ENCODE data around the gene ZNF486. TPM values are rescaled to one million over a fixed set of nuclear protein-coding genes. Genes with fewer than 3 reads are reported as not detected.
"Not testable (repeated sequence)": the region's sequence is repeated elsewhere in the genome, so short reads cannot be mapped to it uniquely, and the experiment has no call there.

Gene ZNF486
- total RNA-seq, 1 donor from 2014 or later, result 4.4 TPM

DNA sequence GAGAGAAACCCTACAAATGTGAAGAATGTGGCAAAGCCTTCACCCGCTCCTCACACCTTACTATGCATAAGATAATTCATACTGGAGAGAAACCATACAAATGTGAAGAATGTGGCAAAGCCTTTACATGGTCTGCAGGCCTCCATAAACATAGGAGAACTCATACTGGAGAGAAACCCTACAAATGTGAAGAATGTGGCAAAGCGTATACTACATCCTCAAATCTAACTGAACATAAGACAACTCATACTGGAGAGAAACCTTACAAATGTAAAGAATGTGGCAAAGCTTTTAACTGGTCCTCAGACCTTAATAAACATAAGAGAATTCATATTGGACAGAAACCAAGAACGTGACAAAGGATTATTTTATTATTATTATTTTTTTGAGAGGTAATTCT, 30.7 kb downstream of the ZNF486 start:
- Mint-ChIP-seq H3K27me3 (ENCODE audit: low read depth) (no peaks in the 10 kb centered on the region), H3K36me3 (ENCODE audit: low read depth) (peaks cover 40% of the 10 kb centered on the region), H3K4me1 (ENCODE audit: low read depth) (no peaks in the 10 kb centered on the region), H3K27ac (ENCODE audit: unreplicated experiment) (no peak overlapping the region), H3K4me3 (ENCODE audit: unreplicated experiment) (no peak overlapping the region), H3K9me3 (ENCODE audit: low read depth) (peaks cover 41% of the 10 kb centered on the region)
- TF ChIP-seq, protein P1, sequence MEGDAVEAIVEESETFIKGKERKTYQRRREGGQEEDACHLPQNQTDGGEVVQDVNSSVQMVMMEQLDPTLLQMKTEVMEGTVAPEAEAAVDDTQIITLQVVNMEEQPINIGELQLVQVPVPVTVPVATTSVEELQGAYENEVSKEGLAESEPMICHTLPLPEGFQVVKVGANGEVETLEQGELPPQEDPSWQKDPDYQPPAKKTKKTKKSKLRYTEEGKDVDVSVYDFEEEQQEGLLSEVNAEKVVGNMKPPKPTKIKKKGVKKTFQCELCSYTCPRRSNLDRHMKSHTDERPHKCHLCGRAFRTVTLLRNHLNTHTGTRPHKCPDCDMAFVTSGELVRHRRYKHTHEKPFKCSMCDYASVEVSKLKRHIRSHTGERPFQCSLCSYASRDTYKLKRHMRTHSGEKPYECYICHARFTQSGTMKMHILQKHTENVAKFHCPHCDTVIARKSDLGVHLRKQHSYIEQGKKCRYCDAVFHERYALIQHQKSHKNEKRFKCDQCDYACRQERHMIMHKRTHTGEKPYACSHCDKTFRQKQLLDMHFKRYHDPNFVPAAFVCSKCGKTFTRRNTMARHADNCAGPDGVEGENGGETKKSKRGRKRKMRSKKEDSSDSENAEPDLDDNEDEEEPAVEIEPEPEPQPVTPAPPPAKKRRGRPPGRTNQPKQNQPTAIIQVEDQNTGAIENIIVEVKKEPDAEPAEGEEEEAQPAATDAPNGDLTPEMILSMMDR (IDR thresholded peaks at IDR 0.05), result no peak
- no peak for DNase-seq (ENCODE audit: low spot score)

DNA sequence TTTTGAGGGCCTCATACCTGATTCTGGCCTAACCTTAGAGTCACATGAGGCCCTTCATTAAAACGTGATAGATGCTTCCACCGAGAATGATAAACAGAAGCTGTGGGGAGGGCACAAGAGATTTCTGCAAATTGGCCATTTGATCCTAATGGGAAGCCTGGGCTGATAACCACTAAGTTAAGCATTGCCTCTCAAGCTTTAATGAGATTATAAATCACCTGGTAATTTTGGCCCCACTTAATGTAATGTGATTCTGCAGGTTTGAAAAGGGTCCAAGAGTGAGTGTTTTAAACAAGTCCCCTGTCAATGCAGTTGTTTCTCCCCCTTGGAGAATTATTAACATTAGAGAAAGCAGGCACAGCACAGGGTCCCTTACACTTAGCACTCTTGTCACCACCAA, 42.0 kb downstream of the ZNF486 start:
- no peak overlapping the region for H3K4me3 Mint-ChIP-seq (ENCODE audit: unreplicated experiment)
- DNase-seq (ENCODE audit: low spot score), result no peak
- H3K27me3 Mint-ChIP-seq (ENCODE audit: low read depth), result no peaks in the 10 kb centered on the region
- TF ChIP-seq, protein P1 (IDR thresholded peaks at IDR 0.05), result no peak
- no peaks in the 10 kb centered on the region for H3K36me3 Mint-ChIP-seq (ENCODE audit: low read depth)
- peaks cover 5% of the 10 kb centered on the region for H3K9me3 Mint-ChIP-seq (ENCODE audit: low read depth)
- no peaks in the 10 kb centered on the region for H3K4me1 Mint-ChIP-seq (ENCODE audit: low read depth)
- H3K27ac Mint-ChIP-seq (ENCODE audit: unreplicated experiment), result no peak overlapping the region

DNA sequence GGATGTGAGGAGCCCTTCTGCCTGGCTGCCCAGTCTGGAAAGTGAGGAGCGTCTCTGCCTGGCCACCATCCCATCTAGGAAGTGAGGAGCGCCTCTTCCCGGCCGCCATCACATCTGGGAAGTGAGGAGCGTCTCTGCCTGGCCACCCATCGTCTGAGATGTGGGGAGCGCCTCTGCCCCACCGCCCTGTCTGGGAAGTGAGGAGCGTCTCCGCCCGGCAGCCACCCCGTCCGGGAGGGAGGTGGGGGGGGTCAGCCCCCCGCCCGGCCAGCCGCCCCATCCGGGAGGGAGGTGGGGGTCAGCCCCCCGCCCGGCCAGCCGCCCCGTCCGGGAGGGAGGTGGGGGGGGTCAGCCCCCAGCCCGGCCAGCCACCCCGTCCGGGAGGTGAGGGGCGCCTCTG, 47.4 kb downstream of the ZNF486 start:
- not testable (repeated sequence) for H3K9me3 Mint-ChIP-seq (ENCODE audit: low read depth); H3K27ac Mint-ChIP-seq (ENCODE audit: unreplicated experiment); H3K36me3 Mint-ChIP-seq (ENCODE audit: low read depth); H3K4me1 Mint-ChIP-seq (ENCODE audit: low read depth); H3K4me3 Mint-ChIP-seq (ENCODE audit: unreplicated experiment); H3K27me3 Mint-ChIP-seq (ENCODE audit: low read depth); DNase-seq (ENCODE audit: low spot score)

DNA sequence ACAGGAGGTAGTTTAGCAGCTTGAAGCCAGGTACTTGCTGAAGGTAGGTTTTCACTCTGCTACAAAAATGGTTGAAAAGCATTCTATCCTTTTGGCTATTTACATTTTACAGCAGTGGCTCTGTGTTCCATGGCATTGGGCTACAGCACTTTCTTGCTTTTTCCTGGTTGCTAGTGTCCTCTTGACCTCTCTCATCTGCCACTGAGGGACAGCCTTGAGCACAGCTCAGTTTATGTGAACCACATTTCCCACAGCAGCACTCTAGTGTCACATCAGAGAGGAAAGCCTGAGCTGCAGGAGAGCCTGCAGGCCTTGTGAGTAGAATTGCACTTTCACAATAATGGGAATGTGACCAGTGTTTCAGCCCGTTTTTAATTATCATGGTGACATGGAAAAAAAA, 54.6 kb downstream of the ZNF486 start:
- not testable (repeated sequence) for DNase-seq (ENCODE audit: low spot score); H3K4me3 Mint-ChIP-seq (ENCODE audit: unreplicated experiment); H3K36me3 Mint-ChIP-seq (ENCODE audit: low read depth); H3K4me1 Mint-ChIP-seq (ENCODE audit: low read depth); H3K27me3 Mint-ChIP-seq (ENCODE audit: low read depth); H3K27ac Mint-ChIP-seq (ENCODE audit: unreplicated experiment)
- H3K9me3 Mint-ChIP-seq (ENCODE audit: low read depth), result peaks cover 14% of the 10 kb centered on the region

DNA sequence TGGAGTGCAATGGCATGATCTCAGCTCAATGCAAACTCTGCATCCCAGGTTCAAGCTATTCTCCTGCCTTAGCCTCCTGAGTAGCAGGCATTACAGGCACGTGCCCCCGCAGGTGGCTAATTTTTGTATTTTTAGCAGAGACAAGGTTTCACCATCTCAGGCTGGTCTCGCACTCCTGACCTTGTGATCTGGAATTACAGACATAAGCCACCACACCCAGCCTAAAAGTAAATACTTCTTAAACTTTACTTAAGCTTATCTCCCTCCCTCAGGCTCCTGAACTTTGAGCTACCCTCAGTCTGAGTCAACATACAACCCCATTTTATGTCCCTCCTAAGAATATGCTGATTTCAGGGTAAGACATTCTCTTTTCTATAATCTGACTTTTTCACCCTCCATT, 66.1 kb downstream of the ZNF486 start:
- peaks cover 19% of the 10 kb centered on the region for H3K36me3 Mint-ChIP-seq (ENCODE audit: low read depth)

DNA sequence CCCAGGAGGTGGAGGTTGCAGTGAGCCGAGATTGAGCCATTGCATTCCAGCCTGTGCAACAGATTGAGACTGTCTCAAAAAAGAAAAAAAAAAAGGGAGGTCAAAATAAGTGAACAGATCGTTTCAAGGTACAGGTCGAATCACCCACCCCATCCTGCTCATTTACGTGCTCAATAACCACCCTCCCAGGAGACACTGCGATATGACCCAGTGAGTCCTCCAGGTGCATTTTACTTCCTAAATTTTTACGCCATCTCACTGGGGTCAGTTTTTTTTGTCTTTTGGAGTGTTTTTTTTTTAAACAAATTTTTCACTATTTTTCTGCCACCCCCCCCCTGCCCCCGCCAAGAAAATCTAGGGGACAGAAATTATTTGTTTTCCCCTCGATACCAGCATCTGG, 68.1 kb downstream of the ZNF486 start:
- TF ChIP-seq, protein P1 (IDR thresholded peaks at IDR 0.05), result no peak
- Mint-ChIP-seq H3K4me1 (ENCODE audit: low read depth) (peaks cover 7% of the 10 kb centered on the region), H3K4me3 (ENCODE audit: unreplicated experiment) (no peak overlapping the region), H3K27ac (ENCODE audit: unreplicated experiment) (no peak overlapping the region), H3K36me3 (ENCODE audit: low read depth) (peaks cover 6% of the 10 kb centered on the region), H3K27me3 (ENCODE audit: low read depth) (no peaks in the 10 kb centered on the region), H3K9me3 (ENCODE audit: low read depth) (peaks cover 27% of the 10 kb centered on the region)
- no peak for DNase-seq (ENCODE audit: low spot score)

More for the DNA sequence above, 66.1 kb downstream of the ZNF486 start:
- no peak for DNase-seq (ENCODE audit: low spot score)
- Mint-ChIP-seq H3K4me3 (ENCODE audit: unreplicated experiment) (no peak overlapping the region), H3K9me3 (ENCODE audit: low read depth) (peaks cover 40% of the 10 kb centered on the region), H3K4me1 (ENCODE audit: low read depth) (peaks cover 4% of the 10 kb centered on the region), H3K27ac (ENCODE audit: unreplicated experiment) (no peak overlapping the region), H3K27me3 (ENCODE audit: low read depth) (no peaks in the 10 kb centered on the region)
- TF ChIP-seq, protein P1 (IDR thresholded peaks at IDR 0.05), result no peak
